ENCODE data around the gene SERPING1. TPM values are rescaled to one million over a fixed set of nuclear protein-coding genes. Genes with fewer than 3 reads are reported as not detected.

SERPING1 gene
- total and polyA plus RNA-seq, 2 donors (not counting 1 experiment from before 2014, with no cell fraction given), result 17.2 to 117 TPM

- Histone ChIP-seq H2AFZ (ENCODE audit: low read length) (no peak overlapping the region), H3K9ac (ENCODE audit: insufficient read depth, low read length) (no peak overlapping the region), H3K9me3 (ENCODE audit: control insufficient read depth, insufficient read depth, low read depth, low read length) (no peaks in the 10 kb centered on the region), H3K4me3 (replicated peaks in 1 of 4; ENCODE audit: control extremely low read depth in 1 of 4, insufficient read depth in 1 of 4, low read depth in 3 of 4, low read length in 4 of 4) (peak overlapping the region in 2 of 4 experiments; percentile 17 to 29), H3K4me1 (ENCODE audit: control insufficient read depth, extremely low read depth, insufficient read depth, low read length) (peaks cover 14% of the 10 kb centered on the region), H3K27ac (ENCODE audit: insufficient read depth, low read length) (no peak overlapping the region), H3K79me2 (ENCODE audit: control insufficient read depth, insufficient read depth, low read length) (peaks cover under 1% of the 10 kb centered on the region), H3K27me3 (ENCODE audit: control insufficient read depth, insufficient read depth, low read length) (peaks cover 8% of the 10 kb centered on the region), H3K36me3 (ENCODE audit: control insufficient read depth, insufficient read depth, low read length) (no peaks in the 10 kb centered on the region), H3K4me2 (ENCODE audit: extremely low read depth, insufficient read depth, low read length) (peak overlapping the region; percentile 58), H4K20me1 (ENCODE audit: control insufficient read depth, extremely low read depth, insufficient read depth, low read length) (no peaks in the 10 kb centered on the region)
- DNase-seq (ENCODE audit: low read depth in 2 of 2), result no peak
- no peak for TF ChIP-seq EZH2 (IDR thresholded peaks at IDR 0.05; ENCODE audit: low read length, missing control alignments)
- TF ChIP-seq CTCF (conservative IDR thresholded peaks at IDR 0.05 in 1 of 2, IDR thresholded peaks at IDR 0.05 in 1 of 2; ENCODE audit: low read depth in 1 of 2, low read length in 2 of 2), result no peak
These were observed 55.2 kb downstream of the SERPING1 start for GRCh38 chr11:57652662-57653061.

DNA sequence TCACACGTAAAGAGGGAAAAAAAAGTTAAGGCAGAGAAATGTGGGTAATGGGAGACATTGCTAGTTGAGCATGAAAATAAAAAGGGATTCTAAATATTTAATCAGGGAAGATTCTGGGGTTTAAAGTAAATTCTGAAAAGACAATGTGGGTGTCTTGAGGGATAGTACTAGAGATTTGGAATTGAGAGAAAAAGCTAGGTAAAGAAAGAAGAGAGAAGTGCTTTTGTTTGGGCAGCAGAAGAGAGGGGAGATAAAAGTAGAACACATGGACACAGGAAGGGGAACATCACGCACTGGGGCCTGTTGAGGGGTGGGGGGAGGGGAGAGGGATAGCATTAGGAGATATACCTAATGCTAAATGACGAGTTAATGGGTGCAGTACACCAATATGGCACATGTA, 55.7 kb downstream of the SERPING1 start:
- H3K27ac ChIP-seq (ENCODE audit: insufficient read depth, low read length), result no peak overlapping the region
- no peak overlapping the region for H3K9ac ChIP-seq (ENCODE audit: insufficient read depth, low read length)
- TF ChIP-seq CTCF (conservative IDR thresholded peaks at IDR 0.05 in 1 of 2, IDR thresholded peaks at IDR 0.05 in 1 of 2; ENCODE audit: low read depth in 1 of 2, low read length in 2 of 2) (no peak), EZH2 (IDR thresholded peaks at IDR 0.05; ENCODE audit: low read length, missing control alignments) (no peak)
- H3K79me2 ChIP-seq (ENCODE audit: control insufficient read depth, insufficient read depth, low read length), result peaks cover 6% of the 10 kb centered on the region
- peak overlapping the region in 1 of 4 experiments; percentile 17 for H3K4me3 ChIP-seq (replicated peaks in 1 of 4; ENCODE audit: control extremely low read depth in 1 of 4, insufficient read depth in 1 of 4, low read depth in 3 of 4, low read length in 4 of 4)
- H3K4me1 ChIP-seq (ENCODE audit: control insufficient read depth, extremely low read depth, insufficient read depth, low read length), result peaks cover 11% of the 10 kb centered on the region
- H3K9me3 ChIP-seq (ENCODE audit: control insufficient read depth, insufficient read depth, low read depth, low read length), result no peaks in the 10 kb centered on the region
- no peak overlapping the region for H2AFZ ChIP-seq (ENCODE audit: low read length)
- H4K20me1 ChIP-seq (ENCODE audit: control insufficient read depth, extremely low read depth, insufficient read depth, low read length), result no peaks in the 10 kb centered on the region
- H3K4me2 ChIP-seq (ENCODE audit: extremely low read depth, insufficient read depth, low read length), result peak overlapping the region; percentile 58
- no peaks in the 10 kb centered on the region for H3K36me3 ChIP-seq (ENCODE audit: control insufficient read depth, insufficient read depth, low read length)
- peaks cover 3% of the 10 kb centered on the region for H3K27me3 ChIP-seq (ENCODE audit: control insufficient read depth, insufficient read depth, low read length)
- no peak for DNase-seq (ENCODE audit: low read depth in 2 of 2)

DNA sequence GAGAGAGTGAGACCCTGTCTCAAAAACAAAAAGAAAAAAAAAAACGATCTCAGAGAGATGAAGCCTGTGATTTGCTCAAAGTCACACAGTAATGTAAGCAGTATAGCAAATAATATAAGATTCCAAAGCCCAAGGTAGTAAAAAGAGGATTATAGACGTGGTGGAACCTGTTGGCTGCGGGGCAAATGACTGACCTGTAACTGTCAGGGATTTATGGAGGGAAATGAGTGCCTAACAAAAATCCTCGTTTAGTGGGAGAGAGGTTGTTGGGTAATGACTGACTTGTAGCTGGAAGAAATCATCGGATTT, 59.4 kb downstream of the SERPING1 start:
- Histone ChIP-seq H3K36me3 (ENCODE audit: control insufficient read depth, insufficient read depth, low read length) (peaks cover 7% of the 10 kb centered on the region), H3K4me3 (replicated peaks in 1 of 4; ENCODE audit: control extremely low read depth in 1 of 4, insufficient read depth in 1 of 4, low read depth in 3 of 4, low read length in 4 of 4) (peak overlapping the region; percentile 51 to 95 (median 75)), H4K20me1 (ENCODE audit: control insufficient read depth, extremely low read depth, insufficient read depth, low read length) (no peaks in the 10 kb centered on the region), H2AFZ (ENCODE audit: low read length) (peak overlapping the region; percentile 88), H3K4me1 (ENCODE audit: control insufficient read depth, extremely low read depth, insufficient read depth, low read length) (peaks cover 4% of the 10 kb centered on the region), H3K9me3 (ENCODE audit: control insufficient read depth, insufficient read depth, low read depth, low read length) (no peaks in the 10 kb centered on the region), H3K4me2 (ENCODE audit: extremely low read depth, insufficient read depth, low read length) (peak overlapping the region; percentile 91), H3K27me3 (ENCODE audit: control insufficient read depth, insufficient read depth, low read length) (no peaks in the 10 kb centered on the region), H3K9ac (ENCODE audit: insufficient read depth, low read length) (peak overlapping the region; percentile 78), H3K27ac (ENCODE audit: insufficient read depth, low read length) (peak overlapping the region; percentile 83), H3K79me2 (ENCODE audit: control insufficient read depth, insufficient read depth, low read length) (peaks cover 18% of the 10 kb centered on the region)
- no peak for TF ChIP-seq EZH2 (IDR thresholded peaks at IDR 0.05; ENCODE audit: low read length, missing control alignments)
- no peak for TF ChIP-seq CTCF (conservative IDR thresholded peaks at IDR 0.05 in 1 of 2, IDR thresholded peaks at IDR 0.05 in 1 of 2; ENCODE audit: low read depth in 1 of 2, low read length in 2 of 2)
- no peak for DNase-seq (ENCODE audit: low read depth in 2 of 2)

Measured in fibroblast of lung (primary cell).